ENCODE data around the gene EFHC1.

EFHC1 gene

GRCh38 chr6:52533491-52533890, 113.3 kb downstream of the EFHC1 start:
- H3K4me3 ChIP-seq (ENCODE audit: low read depth, low read length), result no peak overlapping the region
- no peak for DNase-seq (ENCODE audit: low read depth)
- no peak for TF ChIP-seq MYC (IDR thresholded peaks at IDR 0.05; ENCODE audit: low read depth, low read length)
- no peak for TF ChIP-seq CTCF (IDR thresholded peaks at IDR 0.05; ENCODE audit: low read depth, low read length)
- TF ChIP-seq MAX (IDR thresholded peaks at IDR 0.05; ENCODE audit: low read depth, low read length), result no peak
- TF ChIP-seq POLR2A (IDR thresholded peaks at IDR 0.05; ENCODE audit: extremely low read depth, insufficient read length), result no peak

- no peak overlapping the region for H3K4me3 ChIP-seq (ENCODE audit: low read depth, low read length)
- DNase-seq (ENCODE audit: low read depth), result no peak
- TF ChIP-seq POLR2A (IDR thresholded peaks at IDR 0.05; ENCODE audit: extremely low read depth, insufficient read length) (no peak), MAX (IDR thresholded peaks at IDR 0.05; ENCODE audit: low read depth, low read length) (no peak), CTCF (IDR thresholded peaks at IDR 0.05; ENCODE audit: low read depth, low read length) (no peak), MYC (IDR thresholded peaks at IDR 0.05; ENCODE audit: low read depth, low read length) (no peak)
These were observed 114.2 kb downstream of the EFHC1 start for GRCh38 chr6:52534363-52534762.

GRCh38 chr6:52534966-52535390, 114.8 kb downstream of the EFHC1 start:
- no peak overlapping the region for H3K4me3 ChIP-seq (ENCODE audit: low read depth, low read length)
- TF ChIP-seq MAX (IDR thresholded peaks at IDR 0.05; ENCODE audit: low read depth, low read length), result no peak
- TF ChIP-seq POLR2A (IDR thresholded peaks at IDR 0.05; ENCODE audit: extremely low read depth, insufficient read length), result no peak
- TF ChIP-seq CTCF (IDR thresholded peaks at IDR 0.05; ENCODE audit: low read depth, low read length), result no peak
- no peak for TF ChIP-seq MYC (IDR thresholded peaks at IDR 0.05; ENCODE audit: low read depth, low read length)
- DNase-seq (ENCODE audit: low read depth), result no peak

- DNase-seq (ENCODE audit: low read depth), result no peak
- H3K4me3 ChIP-seq (ENCODE audit: low read depth, low read length), result no peak overlapping the region
These were observed 115.7 kb downstream of the EFHC1 start for GRCh38 chr6:52535711-52536423.

GRCh38 chr6:52536424-52536916, 116.3 kb downstream of the EFHC1 start:
- no peak overlapping the region for H3K4me3 ChIP-seq (ENCODE audit: low read depth, low read length)
- TF ChIP-seq CTCF (IDR thresholded peaks at IDR 0.05; ENCODE audit: low read depth, low read length) (no peak), MYC (IDR thresholded peaks at IDR 0.05; ENCODE audit: low read depth, low read length) (no peak), POLR2A (IDR thresholded peaks at IDR 0.05; ENCODE audit: extremely low read depth, insufficient read length) (no peak), MAX (IDR thresholded peaks at IDR 0.05; ENCODE audit: low read depth, low read length) (no peak)
- DNase-seq (ENCODE audit: low read depth), result no peak

More at GRCh38 chr6:52535711-52536423, 115.7 kb downstream of the EFHC1 start:
- TF ChIP-seq MYC (IDR thresholded peaks at IDR 0.05; ENCODE audit: low read depth, low read length), result no peak
- no peak for TF ChIP-seq MAX (IDR thresholded peaks at IDR 0.05; ENCODE audit: low read depth, low read length)
- TF ChIP-seq CTCF (IDR thresholded peaks at IDR 0.05; ENCODE audit: low read depth, low read length), result no peak
- no peak for TF ChIP-seq POLR2A (IDR thresholded peaks at IDR 0.05; ENCODE audit: extremely low read depth, insufficient read length)

Measured in NB4 (cell line).